Type B pancreatic cell (in vitro differentiated cells): ENCODE measurements around the gene ATP8A2. TPM values are rescaled to one million over a fixed set of nuclear protein-coding genes. Genes with fewer than 3 reads are reported as not detected.

Source experiments
- DNase-seq: peaks from one replicate; pipeline ENCODE4 v3.0.0; 2021; ENCODE audit warnings: mixed read lengths; ENCODE audit not compliant: unreplicated experiment; ENCODE audit errors: extremely low spot score
- H3K27ac Mint-ChIP-seq: 2 replicates; pipeline ENCODE4 v1.8.0; 2021; ENCODE audit warnings: mild to moderate bottlenecking, mixed read lengths
- H3K27me3 Mint-ChIP-seq: 2 replicates; pipeline ENCODE4 v1.8.0; 2021; ENCODE audit warnings: mixed read lengths
- H3K36me3 Mint-ChIP-seq: 2 replicates; pipeline ENCODE4 v1.8.0; 2021; ENCODE audit warnings: mixed read lengths
- H3K4me1 Mint-ChIP-seq: one replicate; pipeline ENCODE4 v1.8.0; 2021; ENCODE audit warnings: mixed read lengths; ENCODE audit not compliant: unreplicated experiment
- H3K4me3 Mint-ChIP-seq: 2 replicates; pipeline ENCODE4 v1.8.0; 2021; ENCODE audit warnings: mild to moderate bottlenecking, mixed read lengths
- H3K9me3 Mint-ChIP-seq: 2 replicates; pipeline ENCODE4 v1.8.0; 2021; ENCODE audit warnings: mixed read lengths
- CTCF ChIP-seq: fragments of 200-600 bp; sonication (generic); conservative IDR thresholded peaks from 2 replicates; pipeline ENCODE4 v1.5.0; 2021; ENCODE audit warnings: antibody characterized with exemption, mild to moderate bottlenecking
- total RNA-seq: library from RNA; stranded (reverse); gene quantifications from 2 replicates; pipeline ENCODE4 v1.2.1, GENCODE V29; 2021; ENCODE audit warnings: low replicate concordance

ATP8A2 gene
- total RNA-seq, 1 donor from 2014 or later, result 13.8 TPM

DNA sequence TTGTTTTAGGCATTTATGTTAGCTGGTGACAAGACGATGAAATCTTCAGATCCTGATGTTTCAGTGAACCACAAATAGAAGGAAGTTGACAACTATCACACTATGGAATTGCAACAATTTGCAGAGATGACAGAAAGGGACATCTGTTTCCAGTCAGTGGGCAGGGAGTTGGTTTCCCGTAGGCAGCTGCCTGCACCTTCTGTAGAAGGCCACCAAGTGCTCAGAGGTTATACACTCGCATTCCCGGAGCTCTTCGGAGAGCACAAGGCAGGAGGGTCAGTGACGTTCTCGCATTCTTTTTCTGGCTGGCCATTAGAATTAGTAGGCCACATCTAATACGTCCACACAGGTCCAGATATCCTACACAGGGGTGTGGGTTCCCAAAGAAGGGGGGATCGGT lies 550.6 kb downstream of the ATP8A2 start:
- H3K27ac Mint-ChIP-seq, result peak overlapping the region; percentile 11
- H3K27me3 Mint-ChIP-seq, result no peaks in the 10 kb centered on the region
- DNase-seq, result no peak
- H3K4me1 Mint-ChIP-seq, result peaks cover 16% of the 10 kb centered on the region
- no peak for TF ChIP-seq CTCF
- H3K4me3 Mint-ChIP-seq, result no peak overlapping the region
- peaks cover 3% of the 10 kb centered on the region for H3K36me3 Mint-ChIP-seq
- no peaks in the 10 kb centered on the region for H3K9me3 Mint-ChIP-seq

DNA sequence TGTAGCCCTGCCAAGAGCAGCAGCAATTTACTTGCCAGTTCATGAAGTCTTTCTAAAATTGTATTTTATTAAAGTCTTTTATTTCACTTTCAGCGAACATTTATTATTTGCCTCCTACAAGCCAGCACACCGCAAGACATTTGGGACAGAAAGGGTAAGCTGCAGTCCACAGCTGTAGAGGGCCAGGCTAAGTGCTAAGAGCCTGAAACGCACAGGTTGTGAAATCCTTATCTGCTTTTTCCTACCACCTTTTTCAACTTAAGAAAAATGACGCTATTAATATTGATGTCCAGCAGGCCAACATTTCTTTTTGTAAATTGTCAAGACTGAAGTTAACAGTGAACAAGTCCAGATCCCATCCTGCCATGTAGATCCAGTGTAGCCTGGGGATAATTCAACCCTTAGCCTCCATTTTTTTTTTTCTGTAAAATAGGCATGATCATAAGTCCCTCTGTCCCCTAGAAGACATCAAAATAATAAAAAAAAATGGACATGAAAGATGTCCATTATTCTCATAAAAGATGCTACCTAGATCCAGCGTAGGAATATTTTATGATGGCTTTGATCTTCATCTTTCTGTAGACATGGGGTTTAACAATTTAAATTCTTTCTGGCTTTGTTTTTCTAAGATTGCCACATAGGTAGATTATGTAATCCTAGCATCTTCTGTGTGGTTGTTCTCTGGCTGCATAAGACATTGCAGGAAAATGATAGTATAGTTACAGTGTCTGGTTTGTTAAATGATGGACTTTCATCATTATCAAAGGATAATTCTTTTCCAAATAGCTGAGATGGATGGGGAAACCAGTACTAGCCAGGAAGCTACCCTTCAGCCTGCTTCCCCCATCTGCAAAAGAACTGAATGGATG lies 551.7 kb downstream of the ATP8A2 start:
- H3K27me3 Mint-ChIP-seq, result no peaks in the 10 kb centered on the region
- no peak overlapping the region for H3K4me3 Mint-ChIP-seq
- peaks cover 3% of the 10 kb centered on the region for H3K36me3 Mint-ChIP-seq
- no peak for DNase-seq
- no peaks in the 10 kb centered on the region for H3K9me3 Mint-ChIP-seq
- peaks cover 25% of the 10 kb centered on the region for H3K4me1 Mint-ChIP-seq
- no peak for TF ChIP-seq CTCF
- peak overlapping the region; percentile 13 for H3K27ac Mint-ChIP-seq

DNA sequence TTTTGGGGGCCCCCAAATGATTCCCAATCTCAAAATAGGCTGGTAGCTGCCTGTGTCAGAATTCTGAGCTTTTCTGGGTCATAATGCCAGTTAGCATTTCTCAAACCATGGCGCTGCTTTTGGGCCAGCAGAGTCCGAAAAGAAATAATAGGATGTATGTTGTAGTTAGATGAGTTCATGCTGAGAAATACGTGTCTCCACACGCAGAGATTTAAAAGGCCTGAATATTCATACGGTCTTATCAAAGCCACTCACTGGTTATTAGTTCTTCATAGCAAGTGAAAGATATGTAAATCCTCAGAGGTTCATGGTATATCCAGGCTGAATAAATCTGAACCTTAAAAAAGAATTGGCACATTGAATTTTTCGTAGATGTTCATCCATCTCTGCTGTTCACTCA lies 555.6 kb downstream of the ATP8A2 start:
- Mint-ChIP-seq H3K4me1 (peaks cover 45% of the 10 kb centered on the region), H3K4me3 (no peak overlapping the region), H3K27ac (no peak overlapping the region), H3K36me3 (peaks cover 3% of the 10 kb centered on the region), H3K9me3 (no peaks in the 10 kb centered on the region), H3K27me3 (no peaks in the 10 kb centered on the region)
- no peak for TF ChIP-seq CTCF
- no peak for DNase-seq

DNA sequence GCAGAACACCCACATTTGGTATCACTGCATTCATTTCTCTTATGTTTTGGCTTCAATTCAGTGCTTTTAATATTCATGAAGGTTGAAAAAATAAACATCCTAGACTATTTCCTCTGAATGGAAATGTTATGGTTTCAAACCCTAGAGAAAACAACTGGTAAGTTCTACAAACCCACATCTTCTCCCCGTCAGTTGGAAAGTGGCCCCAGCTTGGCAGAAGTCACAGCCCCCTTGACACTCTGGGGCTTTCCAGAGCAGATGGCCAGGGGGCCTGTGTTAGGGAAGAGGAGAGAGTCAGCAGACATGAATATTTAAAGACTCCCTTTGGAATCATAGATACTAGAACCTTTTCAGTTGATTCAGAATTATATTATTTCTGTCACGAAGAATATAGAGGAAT lies 556.2 kb downstream of the ATP8A2 start:
- Mint-ChIP-seq H3K27ac (no peak overlapping the region), H3K4me3 (no peak overlapping the region), H3K4me1 (peaks cover 44% of the 10 kb centered on the region), H3K36me3 (peaks cover 3% of the 10 kb centered on the region), H3K9me3 (no peaks in the 10 kb centered on the region), H3K27me3 (no peaks in the 10 kb centered on the region)
- TF ChIP-seq CTCF, result no peak
- DNase-seq, result no peak

DNA sequence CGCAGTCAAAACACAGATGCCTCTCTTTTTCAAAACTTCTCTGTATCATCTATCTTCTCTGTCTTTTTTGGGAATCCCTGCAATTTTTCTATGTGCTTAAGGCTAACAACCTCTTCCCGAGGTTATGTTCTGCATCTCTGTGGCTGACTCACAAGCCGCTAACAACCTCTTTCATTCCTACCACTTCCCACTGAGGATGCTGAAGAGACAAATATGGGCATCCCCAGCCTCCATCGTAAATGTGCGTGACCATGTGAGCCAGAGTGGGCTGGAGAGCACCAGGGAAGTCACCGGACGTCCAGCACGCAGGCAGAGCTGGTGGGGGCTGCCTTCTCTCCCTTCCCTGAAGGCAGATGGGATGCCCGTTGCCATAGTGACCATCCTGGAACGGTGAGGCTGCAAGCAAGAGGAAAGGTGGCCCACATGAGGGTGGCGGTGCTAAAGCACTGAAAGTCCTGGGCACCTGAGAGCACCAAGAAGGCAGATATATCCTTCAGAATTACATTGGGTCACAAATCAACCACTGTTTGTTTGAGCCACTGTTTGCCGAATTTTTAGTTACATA lies 557.2 kb downstream of the ATP8A2 start:
- Mint-ChIP-seq H3K27ac (no peak overlapping the region), H3K27me3 (no peaks in the 10 kb centered on the region), H3K4me1 (peaks cover 34% of the 10 kb centered on the region), H3K4me3 (no peak overlapping the region), H3K9me3 (no peaks in the 10 kb centered on the region), H3K36me3 (peaks cover 3% of the 10 kb centered on the region)
- no peak for DNase-seq
- TF ChIP-seq CTCF, result no peak
